Cardiac muscle cell (in vitro differentiated cells and primary cell): ENCODE measurements around the gene GNL3. TPM values are rescaled to one million over a fixed set of nuclear protein-coding genes. Genes with fewer than 3 reads are reported as not detected.

Experiments
- DNase-seq, 2 donors: peaks; one replicate each; pipeline versions ENCODE4 v3.0.0 to v3.0.0-alpha.2; 2010 to 2017; ENCODE audit warnings: low read depth in 1 of 2, low spot score in 1 of 2
- H3K27ac ChIP-seq: fragments of 200-600 bp; sonication (generic); 2 replicates; pipeline ENCODE4 v1.5.1; 2016
- H3K27me3 ChIP-seq: fragments of 200-600 bp; sonication (generic); 2 replicates; pipeline ENCODE4 v1.6.0; 2016; ENCODE audit warnings: control low read depth
- H3K36me3 ChIP-seq: fragments of 200-600 bp; sonication (generic); 2 replicates; pipeline ENCODE4 v1.5.1; 2016; ENCODE audit warnings: control low read depth
- H3K4me1 ChIP-seq: fragments of 200-600 bp; sonication (generic); 2 replicates; pipeline ENCODE4 v1.8.1; 2017; ENCODE audit warnings: low read depth, mild to moderate bottlenecking, mixed run types
- H3K4me3 ChIP-seq: fragments of 200-600 bp; sonication (generic); 2 replicates; pipeline ENCODE4 v1.5.1; 2016; ENCODE audit warnings: mild to moderate bottlenecking
- H3K9me3 ChIP-seq: fragments of 200-600 bp; sonication (generic); 2 replicates; pipeline ENCODE4 v1.5.1; 2017; ENCODE audit warnings: low read depth, mild to moderate bottlenecking, control low read depth
- CTCF ChIP-seq: IDR thresholded peaks from 2 replicates; pipeline ENCODE4 v1.5.1; 2012; ENCODE audit warnings: low read depth, mild to moderate bottlenecking, low read length
- polyA plus RNA-seq: library from polyadenylated mRNA; unstranded; fragments of >200 nt; fragmentation: Nextera tagmentation; extraction: Ambion mirVana; gene quantifications from 2 replicates; pipeline ENCODE4 v1.2.1, GENCODE V29; 2016
- total RNA-seq: library from RNA; depleted of rRNA; stranded (reverse); fragments of >200 nt; gene quantifications from 2 replicates; pipeline ENCODE4 v1.2.3, GENCODE V29; 2016

The GNL3 gene
- total and polyA plus RNA-seq, 2 experiments from 2014 or later: 53.8 to 83.2 TPM

- H3K27me3 ChIP-seq: no peaks in the 10 kb centered on the region
- H3K36me3 ChIP-seq: peaks cover 7% of the 10 kb centered on the region
- no peak for DNase-seq
- no peaks in the 10 kb centered on the region for H3K9me3 ChIP-seq
- H3K27ac ChIP-seq: no peak overlapping the region
- no peak for TF ChIP-seq CTCF
- H3K4me3 ChIP-seq: no peak overlapping the region
- H3K4me1 ChIP-seq: peaks cover 6% of the 10 kb centered on the region
Observed at GRCh38 chr3:52707585-52707984, 21.8 kb downstream of the GNL3 start.

GRCh38 chr3:52710512-52710911, 24.7 kb downstream of the GNL3 start:
- TF ChIP-seq CTCF: no peak
- no peak overlapping the region for H3K27ac ChIP-seq
- H3K36me3 ChIP-seq: peaks cover 10% of the 10 kb centered on the region
- H3K27me3 ChIP-seq: no peaks in the 10 kb centered on the region
- no peak for DNase-seq
- H3K4me3 ChIP-seq: no peak overlapping the region
- no peaks in the 10 kb centered on the region for H3K9me3 ChIP-seq
- peaks cover 6% of the 10 kb centered on the region for H3K4me1 ChIP-seq

GRCh38 chr3:52712291-52713212, 26.7 kb downstream of the GNL3 start:
- H3K27me3 ChIP-seq: no peaks in the 10 kb centered on the region
- H3K27ac ChIP-seq: no peak overlapping the region
- TF ChIP-seq CTCF: no peak
- no peaks in the 10 kb centered on the region for H3K9me3 ChIP-seq
- H3K4me3 ChIP-seq: no peak overlapping the region
- no peaks in the 10 kb centered on the region for H3K4me1 ChIP-seq
- no peak for DNase-seq
- peaks cover 10% of the 10 kb centered on the region for H3K36me3 ChIP-seq

- peaks cover 2% of the 10 kb centered on the region for H3K36me3 ChIP-seq
- no peak overlapping the region for H3K27ac ChIP-seq
- H3K9me3 ChIP-seq: no peaks in the 10 kb centered on the region
- no peak for TF ChIP-seq CTCF
- peak overlapping the region; percentile 22 for H3K4me3 ChIP-seq
- no peaks in the 10 kb centered on the region for H3K4me1 ChIP-seq
- H3K27me3 ChIP-seq: no peaks in the 10 kb centered on the region
- DNase-seq: peak in 1 of 2 donors; percentile 48
Observed at GRCh38 chr3:52714335-52715302, 28.8 kb downstream of the GNL3 start.

GRCh38 chr3:52715714-52716305, 30.0 kb downstream of the GNL3 start:
- H3K27me3 ChIP-seq: no peaks in the 10 kb centered on the region
- no peak for DNase-seq
- H3K4me1 ChIP-seq: no peaks in the 10 kb centered on the region
- no peak overlapping the region for H3K27ac ChIP-seq
- H3K4me3 ChIP-seq: no peak overlapping the region
- peaks cover 2% of the 10 kb centered on the region for H3K36me3 ChIP-seq
- H3K9me3 ChIP-seq: no peaks in the 10 kb centered on the region
- TF ChIP-seq CTCF: no peak
